CD14-positive monocyte (primary cell): ENCODE results near the gene FAM221B. TPM values are rescaled to one million over a fixed set of nuclear protein-coding genes. Genes with fewer than 3 reads are reported as not detected.

Experiments
- DNase-seq, 3 donors: peaks; one replicate each; pipeline ENCODE4 v3.0.0-alpha.2; 2011 to 2022
- H2AFZ ChIP-seq: 2 replicates; pipeline ENCODE4 v1.6.0; 2012; ENCODE audit warnings: mild to moderate bottlenecking, low read depth, low read length, inconsistent platforms; ENCODE audit not compliant: insufficient read depth, poor library complexity, severe bottlenecking
- H3K27ac ChIP-seq, 2 donors: 1 replicate in 1 of 2; 2 replicates in 1 of 2; pipeline ENCODE4 v1.5.1; 2012 to 2013; ENCODE audit warnings: low read length in 2 of 2, control low read depth in 1 of 2, inconsistent platforms in 1 of 2, low read depth in 1 of 2, mild to moderate bottlenecking in 1 of 2
- H3K27me3 ChIP-seq, 2 donors: one replicate each; pipeline versions ENCODE4 v1.6.0 to v1.6.1; 2011 to 2013; ENCODE audit warnings: low read length in 2 of 2; ENCODE audit not compliant: control insufficient read depth in 2 of 2, insufficient read depth in 2 of 2
- H3K36me3 ChIP-seq, 2 donors: replicated peaks in 1 of 2; 1 replicate in 1 of 2; 2 replicates in 1 of 2; pipeline versions ENCODE4 v1.5.1 to v1.6.1; 2012 to 2013; ENCODE audit warnings: low read length in 2 of 2, control low read depth in 1 of 2, inconsistent platforms in 1 of 2, mild to moderate bottlenecking in 1 of 2; ENCODE audit not compliant: insufficient read depth in 2 of 2, control insufficient read depth in 1 of 2
- H3K4me1 ChIP-seq, 2 donors: 1 replicate in 1 of 2; 2 replicates in 1 of 2; pipeline versions ENCODE4 v1.5.1 to v1.6.1; 2012 to 2013; ENCODE audit warnings: low read length in 2 of 2, control low read depth in 1 of 2, inconsistent platforms in 1 of 2, mild to moderate bottlenecking in 1 of 2, moderate library complexity in 1 of 2; ENCODE audit not compliant: insufficient read depth in 2 of 2, control insufficient read depth in 1 of 2
- H3K4me2 ChIP-seq: replicated peaks from 2 replicates; pipeline ENCODE3; 2012; ENCODE audit warnings: low read length, moderate library complexity, mild to moderate bottlenecking; ENCODE audit not compliant: poor library complexity, severe bottlenecking; ENCODE audit errors: extremely low read depth
- H3K4me3 ChIP-seq, 3 experiments: fragments of 200-600 bp in 1 of 3; sonication (generic) in 1 of 3; replicated peaks in 1 of 3; 1 replicate in 2 of 3; 2 replicates in 1 of 3; pipeline ENCODE4 v1.5.1; 2011 to 2013; ENCODE audit warnings: low read length in 3 of 3, mild to moderate bottlenecking in 3 of 3, control low read depth in 2 of 3, low read depth in 2 of 3, inconsistent platforms in 1 of 3, moderate library complexity in 1 of 3
- H3K79me2 ChIP-seq: 2 replicates; pipeline ENCODE4 v1.6.0; 2012; ENCODE audit warnings: mild to moderate bottlenecking, control low read depth, inconsistent platforms, low read length, moderate library complexity; ENCODE audit not compliant: insufficient read depth
- H3K9ac ChIP-seq: 2 replicates; pipeline ENCODE4 v1.6.0; 2017; ENCODE audit warnings: low read length, mild to moderate bottlenecking; ENCODE audit not compliant: insufficient read depth, poor library complexity, severe bottlenecking
- H3K9me3 ChIP-seq, 2 donors: replicated peaks in 1 of 2; 1 replicate in 1 of 2; 2 replicates in 1 of 2; pipeline versions ENCODE4 v1.5.1 to v1.6.1; 2012 to 2013; ENCODE audit warnings: low read length in 2 of 2, control low read depth in 1 of 2; ENCODE audit not compliant: control insufficient read depth in 1 of 2, insufficient read depth in 1 of 2
- H4K20me1 ChIP-seq: 2 replicates; pipeline ENCODE4 v1.6.0; 2012; ENCODE audit warnings: mild to moderate bottlenecking, low read length, control low read depth, moderate library complexity; ENCODE audit not compliant: insufficient read depth
- H3K27ac Mint-ChIP-seq, 7 donors: one replicate each; pipeline ENCODE4 v1.8.0; 2020; ENCODE audit warnings: mild to moderate bottlenecking in 7 of 7, mixed read lengths in 7 of 7, moderate library complexity in 6 of 7, inconsistent platforms in 2 of 7
- H3K27me3 Mint-ChIP-seq, 3 donors: one replicate each; pipeline ENCODE4 v1.8.0; 2021 to 2022; ENCODE audit warnings: low read depth in 3 of 3, mild to moderate bottlenecking in 3 of 3, mixed read lengths in 3 of 3, moderate library complexity in 3 of 3, inconsistent platforms in 1 of 3
- H3K36me3 Mint-ChIP-seq, 2 donors: one replicate each; pipeline ENCODE4 v1.8.0; 2020; ENCODE audit warnings: mixed read lengths in 2 of 2, inconsistent platforms in 1 of 2, mild to moderate bottlenecking in 1 of 2
- H3K4me1 Mint-ChIP-seq: one replicate; pipeline ENCODE4 v1.8.0; 2020; ENCODE audit warnings: mild to moderate bottlenecking, mixed read lengths
- H3K4me3 Mint-ChIP-seq, 2 donors: one replicate each; pipeline ENCODE4 v1.8.0; 2020; ENCODE audit warnings: mild to moderate bottlenecking in 2 of 2, mixed read lengths in 2 of 2, moderate library complexity in 1 of 2
- H3K9me3 Mint-ChIP-seq, 7 donors: one replicate each; pipeline ENCODE4 v1.8.0; 2020 to 2022; ENCODE audit warnings: mixed read lengths in 7 of 7, mild to moderate bottlenecking in 6 of 7, moderate library complexity in 6 of 7, inconsistent platforms in 2 of 7
- CTCF ChIP-seq: fragments of 200-600 bp; IDR thresholded peaks from one replicate; pipeline ENCODE4 v1.8.0; 2022; ENCODE audit warnings: antibody characterized with exemption, mild to moderate bottlenecking
- WGBS: methylation state at CpG from one replicate; pipeline ENCODE4 v1.1.5; 2013; ENCODE audit warnings: missing lambda C conversion rate; ENCODE audit not compliant: insufficient coverage; 5-methylcytosine and 5-hydroxymethylcytosine counted together
- intact Hi-C, 2 donors: fragments of 100-400 bp; cut with micrococcal nuclease; formaldehyde crosslinking; loops; one replicate each; pipeline versions ENCODE4 v1.15.0 to v1.15.1; 2023
- polyA plus RNA-seq, 3 donors: library from polyadenylated mRNA; depleted of rRNA in 1 of 3; unstranded in 2 of 3; stranded (reverse) in 1 of 3; fragments of 300-500 nt in 2 of 3; fragments of >200 nt in 1 of 3; fragmentation: Illumina TruSeq in 2 of 3; gene quantifications; 1 replicate in 2 of 3; 2 replicates in 1 of 3; pipeline ENCODE4 v1.2.3, GENCODE V29; 2012 to 2021

The FAM221B gene
- polyA plus RNA-seq, 3 donors, result 0.05 to 0.63 TPM; not detected in 1

- Histone ChIP-seq H3K4me3 (no peak overlapping the region), H2AFZ (no peak overlapping the region), H3K36me3 (no peaks in the 10 kb centered on the region), H4K20me1 (no peaks in the 10 kb centered on the region), H3K27me3 (peaks cover 0 to 9% of the 10 kb centered on the region in 2 donors), H3K27ac (no peak overlapping the region), H3K9ac (no peak overlapping the region), H3K9me3 (no peaks in the 10 kb centered on the region), H3K4me2 (no peak overlapping the region), H3K79me2 (no peaks in the 10 kb centered on the region), H3K4me1 (no peaks in the 10 kb centered on the region)
- Mint-ChIP-seq H3K4me3 (no peak overlapping the region), H3K36me3 (peaks cover 0 to 2% of the 10 kb centered on the region in 2 donors), H3K27ac (peak overlapping the region in 1 of 7 donors; percentile 69), H3K4me1 (peaks cover 7% of the 10 kb centered on the region), H3K9me3 (no peaks in the 10 kb centered on the region), H3K27me3 (peaks cover 11 to 20% (median 15%) of the 10 kb centered on the region in 3 donors)
- intact Hi-C loops, result no loop called here
- no peak for TF ChIP-seq CTCF
- no peak for DNase-seq
- 86% methylated on average over 4 of the region's 4 CpGs for WGBS
Observed at GRCh38 chr9:35867538-35867937, 39.0 kb upstream of the FAM221B start.

GRCh38 chr9:35864695-35865255 is 36.2 kb upstream of the FAM221B start:
- Histone ChIP-seq H3K4me2 (no peak overlapping the region), H3K27me3 (peaks cover 5 to 32% of the 10 kb centered on the region in 2 donors), H3K9me3 (no peaks in the 10 kb centered on the region), H3K79me2 (no peaks in the 10 kb centered on the region), H2AFZ (no peak overlapping the region), H3K27ac (no peak overlapping the region), H3K4me1 (no peaks in the 10 kb centered on the region), H4K20me1 (no peaks in the 10 kb centered on the region), H3K36me3 (no peaks in the 10 kb centered on the region), H3K4me3 (no peak overlapping the region), H3K9ac (no peak overlapping the region)
- DNase-seq, result no peak
- intact Hi-C loops, result no loop called here
- peaks cover 25 to 38% (median 27%) of the 10 kb centered on the region in 3 donors for H3K27me3 Mint-ChIP-seq
- H3K9me3 Mint-ChIP-seq, result no peaks in the 10 kb centered on the region
- no peak overlapping the region for H3K4me3 Mint-ChIP-seq
- no peak overlapping the region for H3K27ac Mint-ChIP-seq
- no peak for TF ChIP-seq CTCF
- H3K4me1 Mint-ChIP-seq, result peaks cover 5% of the 10 kb centered on the region
- H3K36me3 Mint-ChIP-seq, result peaks cover 0 to 2% of the 10 kb centered on the region in 2 donors
- WGBS, result 95% methylated on average over 7 of the region's 8 CpGs
